Measurements from ENCODE around the gene PCP4. TPM values are rescaled to one million over a fixed set of nuclear protein-coding genes. Genes with fewer than 3 reads are reported as not detected.

The PCP4 gene
- total RNA-seq, 2 donors from 2014 or later: 5.4 TPM; not detected in 1

- ATAC-seq (ENCODE audit: insufficient number of reproducible peaks, low FRiP score, low read depth) (no peak), DNase-seq (ENCODE audit: low spot score) (no peak)
- no peak for TF ChIP-seq CTCF (IDR thresholded peaks at IDR 0.05)
- Histone ChIP-seq H3K27ac (no peak overlapping the region), H3K27me3 (replicated peaks; ENCODE audit: insufficient read depth) (no peaks in the 10 kb centered on the region), H3K36me3 (no peaks in the 10 kb centered on the region), H3K9me3 (no peaks in the 10 kb centered on the region), H3K4me1 (ENCODE audit: control insufficient read depth in 1 of 2, low read depth in 2 of 2) (no peaks in the 10 kb centered on the region), H3K4me3 (no peak overlapping the region)
Observed at GRCh38 chr21:39852021-39852721, 15.1 kb upstream of the PCP4 start.

GRCh38 chr21:39852726-39853500 is 14.3 kb upstream of the PCP4 start:
- Histone ChIP-seq H3K27ac (no peak overlapping the region), H3K9me3 (no peaks in the 10 kb centered on the region), H3K27me3 (replicated peaks; ENCODE audit: insufficient read depth) (no peaks in the 10 kb centered on the region), H3K36me3 (no peaks in the 10 kb centered on the region), H3K4me1 (ENCODE audit: control insufficient read depth in 1 of 2, low read depth in 2 of 2) (no peaks in the 10 kb centered on the region), H3K4me3 (no peak overlapping the region)
- TF ChIP-seq CTCF (IDR thresholded peaks at IDR 0.05): no peak
- ATAC-seq (ENCODE audit: insufficient number of reproducible peaks, low FRiP score, low read depth): no peak
- DNase-seq (ENCODE audit: low spot score): no peak

- no peaks in the 10 kb centered on the region for H3K9me3 ChIP-seq
- no peak overlapping the region for H3K4me3 ChIP-seq
- ATAC-seq (ENCODE audit: insufficient number of reproducible peaks, low FRiP score, low read depth): no peak
Observed at GRCh38 chr21:39854572-39854971, 12.7 kb upstream of the PCP4 start.

GRCh38 chr21:39855595-39855994 is 11.6 kb upstream of the PCP4 start:
- ATAC-seq (ENCODE audit: insufficient number of reproducible peaks, low FRiP score, low read depth) (no peak), DNase-seq (ENCODE audit: low spot score) (no peak)
- no peaks in the 10 kb centered on the region for H3K27me3 ChIP-seq (replicated peaks; ENCODE audit: insufficient read depth)

More at GRCh38 chr21:39854572-39854971, 12.7 kb upstream of the PCP4 start:
- H3K36me3 ChIP-seq: no peaks in the 10 kb centered on the region
- no peak for DNase-seq (ENCODE audit: low spot score)
- no peaks in the 10 kb centered on the region for H3K4me1 ChIP-seq (ENCODE audit: control insufficient read depth in 1 of 2, low read depth in 2 of 2)
- no peak for TF ChIP-seq CTCF (IDR thresholded peaks at IDR 0.05)
- H3K27me3 ChIP-seq (replicated peaks; ENCODE audit: insufficient read depth): no peaks in the 10 kb centered on the region
- no peak overlapping the region for H3K27ac ChIP-seq

More at GRCh38 chr21:39855595-39855994, 11.6 kb upstream of the PCP4 start:
- Histone ChIP-seq H3K4me1 (ENCODE audit: control insufficient read depth in 1 of 2, low read depth in 2 of 2) (no peaks in the 10 kb centered on the region), H3K4me3 (no peak overlapping the region), H3K9me3 (no peaks in the 10 kb centered on the region), H3K27ac (no peak overlapping the region), H3K36me3 (no peaks in the 10 kb centered on the region)
- TF ChIP-seq CTCF (IDR thresholded peaks at IDR 0.05): no peak
